Body of pancreas (tissue), 4 donors: Measurements from ENCODE around the gene PATE2.

Experiments used
- CTCF ChIP-seq, 7 experiments: fragments of 450-650 bp in 4 of 7; fragments of 200-600 bp in 3 of 7; sonication (generic) in 3 of 7; IDR thresholded peaks; one replicate each; pipeline ENCODE4 v1.5.1; 2016 to 2019; ENCODE audit warnings: antibody characterized with exemption in 7 of 7
- POLR2A ChIP-seq, 3 donors: fragments of 450-650 bp; IDR thresholded peaks; one replicate each; pipeline ENCODE4 v1.6.1; 2016; ENCODE audit warnings: antibody characterized with exemption in 3 of 3, mild to moderate bottlenecking in 2 of 3

- TF ChIP-seq CTCF (IDR thresholded peaks at IDR 0.05) (no peak), POLR2A (IDR thresholded peaks at IDR 0.05) (no peak)
These were observed 16.2 kb downstream of the PATE2 start for GRCh38 chr11:125762445-125762844.
